GM23248 (cell line): ENCODE measurements around the gene TENM3.

Experiments used
- EZH2 ChIP-seq: fragments of 200-600 bp; sonication (generic); IDR thresholded peaks from 2 replicates; pipeline ENCODE4 v1.6.1; 2018; ENCODE audit warnings: antibody characterized with exemption, mild to moderate bottlenecking; ENCODE audit not compliant: insufficient read depth, poor library complexity, severe bottlenecking
- EZH2phosphoT487 ChIP-seq: fragments of 200-600 bp; sonication (generic); IDR thresholded peaks from 2 replicates; pipeline ENCODE4 v1.6.1; 2018; ENCODE audit warnings: antibody characterized with exemption, moderate library complexity, mild to moderate bottlenecking, low read depth; ENCODE audit not compliant: insufficient read depth

DNA sequence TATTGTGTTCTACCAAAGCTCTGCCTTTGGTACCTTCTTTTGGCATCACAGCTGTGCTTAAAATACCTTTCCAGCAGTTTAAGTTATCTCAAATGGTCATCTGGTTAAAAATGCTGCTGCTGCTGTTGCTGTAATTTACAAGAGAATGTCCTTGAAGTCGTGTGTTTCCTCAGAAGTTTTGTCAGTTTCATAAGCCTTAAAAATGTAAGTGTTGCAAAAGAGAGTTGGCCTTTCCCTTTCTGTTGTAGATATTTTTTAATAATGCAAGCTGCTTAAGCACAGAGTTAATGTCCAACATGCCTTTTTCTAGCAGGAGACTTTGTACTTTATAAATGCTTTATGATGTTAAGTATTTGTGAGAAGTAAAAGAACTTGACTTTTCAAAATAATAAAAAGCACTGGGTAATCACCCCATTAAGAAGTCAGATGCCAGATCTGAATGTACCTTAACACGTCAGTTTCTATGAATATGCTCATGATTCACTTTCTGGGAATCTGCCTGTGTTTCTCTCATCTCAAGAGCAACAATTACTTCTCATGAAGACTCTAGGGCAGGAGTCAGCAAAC lies 35.3 kb upstream of the TENM3 start:
- no peak for TF ChIP-seq EZH2
- no peak for TF ChIP-seq EZH2phosphoT487
